ENCODE results near the gene SURF1. TPM values are rescaled to one million over a fixed set of nuclear protein-coding genes. Genes with fewer than 3 reads are reported as not detected.

Gene SURF1
- total RNA-seq, 4 donors from 2014 or later = 50.4 to 86.4 (median 69.2) TPM

GRCh38 chr9:133355881-133356357 is 368 bp downstream of the SURF1 start:
- intact Hi-C loops (cut with DNase I) = no loop called here
- no peak for DNase-seq (ENCODE audit: extremely low spot score)
- Histone ChIP-seq H3K27me3 (no peaks in the 10 kb centered on the region), H3K36me3 (peaks cover 25 to 59% (median 47%) of the 10 kb centered on the region in 4 donors), H3K4me3 (peak overlapping the region; percentile 81 to 88 (median 85)), H3K4me1 (peaks cover 27 to 40% (median 36%) of the 10 kb centered on the region in 4 donors), H3K9me3 (no peaks in the 10 kb centered on the region), H3K27ac (replicated peaks in 1 of 4) (peak overlapping the region; percentile 67 to 90 (median 78))
- TF ChIP-seq, protein P1, sequence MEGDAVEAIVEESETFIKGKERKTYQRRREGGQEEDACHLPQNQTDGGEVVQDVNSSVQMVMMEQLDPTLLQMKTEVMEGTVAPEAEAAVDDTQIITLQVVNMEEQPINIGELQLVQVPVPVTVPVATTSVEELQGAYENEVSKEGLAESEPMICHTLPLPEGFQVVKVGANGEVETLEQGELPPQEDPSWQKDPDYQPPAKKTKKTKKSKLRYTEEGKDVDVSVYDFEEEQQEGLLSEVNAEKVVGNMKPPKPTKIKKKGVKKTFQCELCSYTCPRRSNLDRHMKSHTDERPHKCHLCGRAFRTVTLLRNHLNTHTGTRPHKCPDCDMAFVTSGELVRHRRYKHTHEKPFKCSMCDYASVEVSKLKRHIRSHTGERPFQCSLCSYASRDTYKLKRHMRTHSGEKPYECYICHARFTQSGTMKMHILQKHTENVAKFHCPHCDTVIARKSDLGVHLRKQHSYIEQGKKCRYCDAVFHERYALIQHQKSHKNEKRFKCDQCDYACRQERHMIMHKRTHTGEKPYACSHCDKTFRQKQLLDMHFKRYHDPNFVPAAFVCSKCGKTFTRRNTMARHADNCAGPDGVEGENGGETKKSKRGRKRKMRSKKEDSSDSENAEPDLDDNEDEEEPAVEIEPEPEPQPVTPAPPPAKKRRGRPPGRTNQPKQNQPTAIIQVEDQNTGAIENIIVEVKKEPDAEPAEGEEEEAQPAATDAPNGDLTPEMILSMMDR (IDR thresholded peaks at IDR 0.05) = peak in 1 of 3 experiments; percentile 8
- no peak for TF ChIP-seq EP300 (IDR thresholded peaks at IDR 0.05)
- WGBS = 1% methylated on average over 18 of the region's 31 CpGs

GRCh38 chr9:133354766-133355165 is 1.5 kb downstream of the SURF1 start:
- peaks cover 30 to 59% (median 48%) of the 10 kb centered on the region in 4 donors for H3K36me3 ChIP-seq
- no peaks in the 10 kb centered on the region for H3K9me3 ChIP-seq
- no peak for DNase-seq (ENCODE audit: extremely low spot score)
- H3K4me3 ChIP-seq = no peak overlapping the region
- intact Hi-C loops (cut with DNase I) = no loop called here
- TF ChIP-seq POLR2A (IDR thresholded peaks at IDR 0.05; ENCODE audit: low read depth) (no peak), EP300 (IDR thresholded peaks at IDR 0.05) (no peak), POLR2AphosphoS5 (IDR thresholded peaks at IDR 0.05) (no peak)
- TF ChIP-seq, protein P1 (IDR thresholded peaks at IDR 0.05) = no peak
- H3K27ac ChIP-seq (replicated peaks in 1 of 4) = no peak overlapping the region
- no peaks in the 10 kb centered on the region for H3K27me3 ChIP-seq
- peaks cover 30 to 47% (median 41%) of the 10 kb centered on the region in 4 donors for H3K4me1 ChIP-seq
- WGBS = 100% methylated on average over 2 of the region's 7 CpGs

DNA sequence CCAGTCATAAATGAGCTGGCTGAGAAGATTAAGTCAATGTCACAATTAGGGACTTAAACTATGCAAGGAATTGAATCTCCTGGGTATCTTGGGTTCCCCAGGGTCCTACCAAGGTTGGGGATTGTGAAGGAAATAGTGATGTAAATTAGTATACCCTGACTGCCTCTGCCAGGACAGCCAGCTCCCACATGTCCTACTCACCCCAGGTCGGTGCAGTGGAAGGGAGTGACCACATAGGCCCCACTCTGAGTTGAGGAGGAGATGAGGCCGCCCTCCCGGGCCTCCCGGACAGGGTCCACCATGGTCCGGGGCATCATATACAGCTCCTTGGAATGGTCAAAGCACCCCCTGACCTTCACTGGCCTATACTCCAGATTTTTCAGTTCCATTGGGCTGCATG is 2.7 kb downstream of the SURF1 start:
- DNase-seq (ENCODE audit: extremely low spot score) = no peak
- H3K27me3 ChIP-seq = no peaks in the 10 kb centered on the region
- intact Hi-C loops (cut with DNase I) = no loop called here
- TF ChIP-seq POLR2A (IDR thresholded peaks at IDR 0.05; ENCODE audit: low read depth) (no peak), EP300 (IDR thresholded peaks at IDR 0.05) (no peak), POLR2AphosphoS5 (IDR thresholded peaks at IDR 0.05) (no peak)
- TF ChIP-seq, protein P1 (IDR thresholded peaks at IDR 0.05) = no peak
- H3K4me1 ChIP-seq = peaks cover 40 to 60% (median 52%) of the 10 kb centered on the region in 4 donors
- 86% methylated on average over 4 of the region's 5 CpGs for WGBS
- H3K4me3 ChIP-seq = no peak overlapping the region
- peaks cover 34 to 57% (median 52%) of the 10 kb centered on the region in 4 donors for H3K36me3 ChIP-seq
- H3K9me3 ChIP-seq = no peaks in the 10 kb centered on the region
- H3K27ac ChIP-seq (replicated peaks in 1 of 4) = no peak overlapping the region

GRCh38 chr9:133352635-133353340 is 3.5 kb downstream of the SURF1 start:
- DNase-seq (ENCODE audit: extremely low spot score) = no peak
- H3K36me3 ChIP-seq = peaks cover 34 to 57% (median 52%) of the 10 kb centered on the region in 4 donors
- intact Hi-C loops (cut with DNase I) = no loop called here
- TF ChIP-seq POLR2A (IDR thresholded peaks at IDR 0.05; ENCODE audit: low read depth) (no peak), POLR2AphosphoS5 (IDR thresholded peaks at IDR 0.05) (no peak), EP300 (IDR thresholded peaks at IDR 0.05) (no peak)
- TF ChIP-seq, protein P1 (IDR thresholded peaks at IDR 0.05) = no peak
- H3K4me3 ChIP-seq = no peak overlapping the region
- H3K4me1 ChIP-seq = peaks cover 37 to 57% (median 47%) of the 10 kb centered on the region in 4 donors
- H3K27me3 ChIP-seq = no peaks in the 10 kb centered on the region
- WGBS = 72% methylated on average over 8 of the region's 8 CpGs
- no peak overlapping the region for H3K27ac ChIP-seq (replicated peaks in 1 of 4)
- H3K9me3 ChIP-seq = no peaks in the 10 kb centered on the region

Data from esophagus muscularis mucosa (tissue), 4 donors.